Activated effector memory CD4-positive, alpha-beta T cell treated with Interleukin-2 at 50 U/mL for 16 hours (primary cell): ENCODE results near the gene MFSD8.
"Not testable (repeated sequence)": the region's sequence is repeated elsewhere in the genome, so short reads cannot be mapped to it uniquely, and the experiment has no call there.

ENCODE experiments used
- DNase-seq: peaks from one replicate; pipeline ENCODE4 v3.0.0-alpha.2; 2020

MFSD8 gene, protein sequence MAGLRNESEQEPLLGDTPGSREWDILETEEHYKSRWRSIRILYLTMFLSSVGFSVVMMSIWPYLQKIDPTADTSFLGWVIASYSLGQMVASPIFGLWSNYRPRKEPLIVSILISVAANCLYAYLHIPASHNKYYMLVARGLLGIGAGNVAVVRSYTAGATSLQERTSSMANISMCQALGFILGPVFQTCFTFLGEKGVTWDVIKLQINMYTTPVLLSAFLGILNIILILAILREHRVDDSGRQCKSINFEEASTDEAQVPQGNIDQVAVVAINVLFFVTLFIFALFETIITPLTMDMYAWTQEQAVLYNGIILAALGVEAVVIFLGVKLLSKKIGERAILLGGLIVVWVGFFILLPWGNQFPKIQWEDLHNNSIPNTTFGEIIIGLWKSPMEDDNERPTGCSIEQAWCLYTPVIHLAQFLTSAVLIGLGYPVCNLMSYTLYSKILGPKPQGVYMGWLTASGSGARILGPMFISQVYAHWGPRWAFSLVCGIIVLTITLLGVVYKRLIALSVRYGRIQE

DNA sequence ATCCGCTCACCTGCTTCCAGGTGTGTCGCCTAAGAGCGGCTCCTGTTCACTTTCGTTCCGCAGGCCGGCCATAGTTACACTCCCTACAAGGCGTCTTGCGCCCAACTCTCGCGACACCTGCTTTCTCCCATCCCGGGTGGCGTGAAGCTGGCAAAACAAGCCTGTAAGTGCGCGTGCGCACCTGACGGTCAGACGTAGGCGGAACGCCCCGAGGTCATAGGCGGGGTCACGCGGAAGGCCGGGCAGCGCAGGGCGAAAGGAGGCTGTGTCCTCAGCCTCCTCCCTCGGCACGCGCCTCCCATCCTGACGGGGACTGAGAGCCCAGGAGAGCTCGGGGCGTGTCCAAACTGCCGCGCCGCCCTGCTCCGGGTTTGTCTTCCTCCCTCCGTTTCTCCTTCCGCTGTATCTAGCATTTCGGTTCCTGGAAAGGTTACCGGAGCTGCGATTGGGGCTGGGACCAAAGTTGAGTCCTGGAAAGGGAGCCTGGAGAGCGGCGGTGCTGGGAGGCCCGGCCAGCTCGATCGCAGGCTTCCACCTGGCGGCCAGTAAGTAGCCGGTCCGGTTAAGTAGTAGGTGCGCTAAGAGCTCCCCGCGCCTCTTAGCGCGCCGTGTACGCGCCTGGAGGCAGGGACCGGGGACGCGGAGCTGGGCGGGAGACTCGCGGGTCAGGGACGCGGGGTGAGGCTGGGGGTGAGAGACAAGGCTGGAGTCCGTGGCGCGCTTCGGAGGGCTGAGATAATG is at the start of gene MFSD8, which contains the start of gene ABHD18:
TSS of gene MFSD8 (minus strand) at position 112 of the 741 bp plus-strand sequence. CDS start at position 72, 40 bp downstream.
TSS of gene ABHD18 (plus strand) at position 345 of the 741 bp plus-strand sequence. CDS start 17,550 bp downstream, outside the sequence.
- peak; percentile 99 for DNase-seq

DNA sequence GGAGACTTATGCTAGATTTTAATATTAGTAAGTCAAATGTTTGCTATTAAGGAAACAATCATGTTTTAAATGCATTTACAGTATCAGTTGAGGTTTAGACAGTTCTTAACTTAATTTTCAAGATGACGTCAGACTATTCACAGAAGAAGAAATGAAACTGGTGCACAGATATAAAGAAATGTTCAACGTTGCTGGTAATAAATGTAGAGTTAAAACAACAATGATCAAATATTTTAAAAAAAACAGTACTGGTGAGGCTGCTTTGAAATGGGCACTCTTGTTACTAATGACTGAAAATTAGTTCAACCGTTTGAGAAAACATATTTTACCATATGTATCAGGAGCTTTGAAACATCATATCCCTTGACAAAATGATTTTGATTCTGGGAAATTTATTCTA is 44.5 kb upstream of the MFSD8 start:
- DNase-seq: no peak

DNA sequence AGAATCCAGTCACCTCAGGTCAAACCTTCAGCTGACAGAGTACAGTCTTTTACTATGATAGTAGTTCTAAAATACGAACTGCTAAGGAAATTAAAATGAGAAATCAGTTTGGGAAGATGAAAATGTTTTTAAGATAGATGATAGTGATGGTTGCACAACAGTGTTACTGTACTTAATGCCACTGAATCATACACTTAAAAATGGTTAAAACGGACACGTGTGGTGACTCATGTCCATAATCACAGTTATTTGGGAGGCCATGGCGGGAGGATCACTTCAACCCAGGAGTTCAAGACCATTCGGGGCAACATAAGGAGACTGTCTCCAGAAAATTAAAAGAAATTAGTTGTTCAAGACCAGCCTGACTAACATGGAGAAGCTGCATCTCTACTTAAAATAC is 41.6 kb upstream of the MFSD8 start:
- no peak for DNase-seq

DNA sequence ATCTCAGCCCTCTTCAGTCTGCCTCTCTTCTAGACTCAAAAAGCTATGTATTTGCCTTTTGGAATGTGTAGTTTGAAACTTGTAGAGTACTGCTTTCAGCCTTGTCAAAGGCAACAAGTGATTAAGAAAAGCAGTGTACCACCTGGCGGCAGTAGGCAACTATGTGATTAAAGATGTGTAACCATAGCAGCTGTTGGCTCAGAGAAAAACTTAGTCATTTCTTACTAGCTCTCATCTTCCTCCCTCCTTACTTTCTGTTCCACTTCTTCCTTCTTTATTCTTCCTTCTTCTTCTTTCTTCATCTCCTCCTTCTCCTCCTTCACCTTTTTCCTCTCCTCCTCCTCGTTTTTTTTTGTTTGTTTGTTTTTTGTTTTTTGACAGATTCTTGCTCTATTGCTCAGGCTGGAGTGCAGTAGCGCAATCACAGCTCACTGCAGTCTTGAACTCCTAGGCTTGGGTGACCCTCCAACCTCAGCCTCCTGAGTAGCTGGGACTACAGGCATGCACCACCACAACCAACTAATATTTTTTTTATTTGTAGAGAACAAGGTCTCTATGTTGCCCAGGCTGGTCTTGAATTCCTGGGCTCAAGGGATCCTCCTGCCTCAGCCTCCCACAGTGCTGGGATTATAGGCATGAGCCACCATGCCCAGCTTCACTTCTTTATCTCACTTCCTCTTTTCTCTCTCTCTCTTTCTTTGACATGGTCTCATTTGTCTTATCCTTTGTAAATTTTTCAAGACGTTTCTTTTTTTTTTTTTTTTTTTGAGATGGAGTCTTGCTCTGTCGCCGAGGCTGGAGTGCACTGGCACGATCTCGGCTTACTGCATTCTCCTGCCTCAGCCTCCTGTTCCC is 32.8 kb upstream of the MFSD8 start:
- no peak for DNase-seq

DNA sequence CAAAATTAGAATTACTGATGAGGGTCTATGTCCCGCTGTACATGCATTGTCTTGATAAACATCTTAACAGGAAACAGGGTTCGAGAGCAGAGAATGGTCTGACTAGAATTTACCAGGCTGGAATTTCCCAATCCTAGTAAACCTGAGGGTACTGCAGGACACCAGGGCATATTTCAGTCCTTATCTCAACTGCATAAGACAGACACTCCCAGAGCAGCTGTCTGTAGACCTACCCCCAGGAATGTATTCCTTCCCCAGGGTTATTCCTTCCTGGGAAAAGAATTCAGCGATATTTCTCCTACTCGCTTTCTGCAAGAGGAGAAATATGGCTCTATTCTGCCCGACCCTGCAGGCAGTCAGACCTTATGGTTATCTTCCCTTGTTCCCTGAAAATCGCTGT is 31.5 kb upstream of the MFSD8 start:
- DNase-seq: not testable (repeated sequence)

DNA sequence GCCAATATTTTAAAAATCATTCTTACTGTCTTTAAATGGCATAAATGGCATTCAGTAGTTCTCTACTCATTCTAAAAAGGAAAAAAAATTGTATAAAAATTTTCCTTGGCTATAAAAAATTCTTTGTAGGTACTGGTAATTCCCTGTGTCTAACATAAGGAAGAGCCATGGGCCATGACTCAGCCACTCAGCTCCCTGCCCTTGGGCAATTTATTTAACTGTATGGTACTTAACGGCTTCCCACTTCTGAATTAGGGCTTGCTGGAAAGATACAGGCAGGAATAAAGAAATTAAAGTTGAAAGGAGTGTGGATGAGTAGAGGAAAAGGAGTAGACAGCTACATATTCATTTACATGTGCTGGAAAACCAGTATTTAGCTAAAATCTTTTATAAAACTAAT is 30.8 kb upstream of the MFSD8 start:
- DNase-seq: no peak

DNA sequence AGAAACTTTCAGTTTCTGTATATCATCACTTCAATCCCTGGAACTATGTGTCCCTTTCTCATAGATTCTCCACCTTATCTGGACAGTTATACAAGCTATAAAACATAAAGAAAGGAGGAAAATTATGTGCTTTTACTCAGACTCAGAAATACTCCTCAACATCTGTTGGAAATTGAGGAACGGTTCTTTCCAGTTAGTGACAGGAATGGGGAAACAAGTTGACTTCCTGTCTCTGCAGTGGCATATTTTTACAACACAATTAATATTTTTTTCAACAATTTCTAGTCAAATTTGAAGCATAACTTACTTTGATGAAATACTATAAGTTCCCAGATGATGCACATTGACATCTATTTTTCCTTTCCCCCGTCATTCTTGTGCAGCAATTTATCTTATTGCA is 28.2 kb upstream of the MFSD8 start:
- DNase-seq: no peak

DNA sequence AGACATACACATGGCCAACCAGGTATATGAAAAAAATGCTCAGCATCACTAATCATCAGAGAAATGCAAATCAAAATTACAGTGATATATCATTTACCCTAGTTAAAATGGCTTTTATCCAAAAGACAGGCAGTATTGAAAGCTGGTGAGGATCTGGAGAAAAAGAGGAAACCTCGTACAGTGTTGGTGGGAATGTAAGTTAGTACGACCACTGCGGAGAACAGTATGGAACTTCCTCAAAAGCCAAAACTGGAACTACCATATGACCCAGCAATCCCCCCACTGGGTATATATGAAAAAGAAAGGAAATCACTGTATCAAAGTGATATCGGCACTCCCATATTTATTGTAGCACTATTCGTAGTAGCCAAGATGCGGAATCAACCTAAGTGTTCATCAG is 23.7 kb upstream of the MFSD8 start:
- DNase-seq: no peak

DNA sequence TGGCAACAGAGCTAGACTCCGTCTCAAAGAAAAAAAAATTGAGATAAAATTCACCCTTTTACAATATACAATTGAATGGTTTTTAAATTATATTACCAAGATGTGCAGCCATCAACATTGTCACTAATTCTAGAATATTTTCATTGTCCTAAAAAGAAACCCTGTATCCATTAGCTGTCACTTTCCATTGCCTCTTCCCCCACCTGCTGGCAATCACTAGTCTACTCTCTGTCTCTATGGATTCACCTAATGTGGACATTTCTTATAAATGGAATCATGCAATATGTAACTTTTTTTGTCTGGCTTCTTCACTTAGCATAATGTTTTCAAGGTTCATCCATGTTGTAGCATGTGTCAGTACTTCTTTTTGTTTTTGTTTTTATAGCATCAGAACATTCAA is 21.0 kb upstream of the MFSD8 start:
- no peak for DNase-seq

DNA sequence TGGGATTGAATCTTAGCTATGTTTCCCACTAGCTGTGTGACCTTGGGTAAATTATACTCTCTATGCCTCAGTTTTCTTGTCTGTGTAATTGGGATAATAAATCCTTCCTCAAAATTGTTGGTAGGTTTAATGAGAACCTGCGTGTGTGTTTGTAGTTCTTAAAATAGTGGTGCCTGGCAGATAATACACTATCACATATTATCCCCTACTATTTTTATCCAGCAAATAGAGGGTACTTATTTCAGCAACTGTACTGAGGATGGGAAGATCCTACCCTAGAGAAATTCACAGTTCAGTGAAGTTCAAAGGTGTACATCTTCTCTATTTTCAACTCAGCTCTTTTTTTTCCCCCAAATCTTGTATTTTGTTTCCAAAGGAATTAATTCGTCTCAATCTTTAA is 17.5 kb upstream of the MFSD8 start:
- DNase-seq: no peak

DNA sequence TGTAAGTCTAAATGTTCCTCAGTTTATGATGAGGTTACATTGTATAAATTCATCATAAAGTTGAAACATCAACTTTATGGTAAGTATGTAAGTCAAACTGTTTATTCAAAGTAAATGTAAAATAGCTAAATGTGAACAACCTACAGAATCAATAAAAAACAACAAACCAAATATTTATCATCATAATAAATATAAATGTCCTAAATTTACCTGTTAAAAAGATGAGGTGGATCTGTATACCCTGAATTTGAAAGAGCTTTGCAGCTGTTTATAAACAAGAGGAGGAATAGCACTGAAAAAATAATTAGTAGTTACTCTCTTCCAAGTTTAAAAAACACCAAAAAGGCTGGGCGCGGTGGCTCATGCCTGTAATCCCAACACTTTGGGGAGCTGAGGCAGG is 14.0 kb upstream of the MFSD8 start:
- no peak for DNase-seq

DNA sequence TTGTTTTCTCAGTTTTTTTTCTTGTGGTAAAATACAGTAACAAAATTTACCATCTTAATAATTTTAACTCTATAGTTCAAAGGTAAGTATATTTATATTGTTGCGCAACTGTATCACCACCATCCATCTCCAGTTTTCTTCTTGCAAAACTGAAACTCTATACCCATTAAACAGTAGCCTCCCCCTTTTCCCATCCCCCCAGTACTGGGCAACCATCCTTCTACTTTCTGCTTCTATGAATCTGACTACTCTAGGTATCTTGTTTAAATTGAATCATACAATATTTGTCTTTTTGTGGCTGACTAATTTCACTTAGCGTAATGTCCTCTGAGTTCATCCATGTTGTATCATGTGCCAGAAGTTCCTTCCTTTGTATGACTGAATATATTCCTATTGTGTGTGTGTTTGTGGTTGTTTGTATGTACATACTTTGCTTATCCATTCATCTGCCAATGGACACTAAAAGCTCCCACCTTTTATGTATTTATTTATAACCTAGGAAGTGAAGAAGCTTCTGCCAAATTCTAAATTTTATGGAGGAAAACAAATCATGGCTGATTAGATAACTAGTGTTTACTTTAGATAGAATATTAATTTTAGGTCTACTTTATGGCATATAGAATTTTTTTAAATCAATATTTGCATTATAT is 10.3 kb upstream of the MFSD8 start:
- DNase-seq: no peak

DNA sequence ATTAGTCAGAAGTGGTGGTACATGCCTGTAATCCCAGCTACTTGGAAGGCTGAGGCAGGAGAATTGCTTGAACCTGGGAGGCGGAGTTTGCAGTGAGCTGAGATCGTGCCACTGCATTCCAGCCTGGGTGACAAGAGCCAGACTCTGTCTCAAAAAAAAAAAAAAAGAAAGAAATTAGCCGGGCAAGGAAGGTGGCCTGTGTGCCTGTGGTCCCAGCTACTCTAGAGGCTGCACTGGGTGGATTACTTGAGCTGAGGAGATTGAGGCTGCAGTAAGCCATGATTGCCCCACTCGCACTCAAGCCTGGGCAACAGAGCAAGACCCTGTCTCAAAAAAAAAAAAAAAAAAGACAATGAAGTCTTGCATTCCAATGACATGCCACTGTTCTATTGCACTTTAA is 6.0 kb upstream of the MFSD8 start:
- DNase-seq: not testable (repeated sequence)

DNA sequence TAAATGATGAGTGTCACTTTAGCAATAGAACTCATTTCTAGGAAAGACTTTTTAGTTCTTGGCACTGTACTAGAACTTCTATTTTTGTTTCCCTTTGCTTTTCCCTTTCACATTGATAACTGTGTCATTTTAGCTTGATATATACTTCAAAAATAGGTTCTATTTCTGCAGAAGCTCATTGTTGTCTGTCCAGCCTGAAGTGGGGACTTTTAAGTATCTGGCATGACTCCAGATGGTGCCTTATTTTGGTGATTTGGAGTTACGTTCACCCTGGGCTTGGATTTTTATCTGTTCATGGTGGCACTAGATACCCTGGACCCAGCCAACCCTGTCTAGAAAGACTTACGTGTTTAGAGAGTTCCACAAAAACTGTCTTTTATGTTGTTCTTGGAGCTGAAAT is 3.6 kb upstream of the MFSD8 start:
- no peak for DNase-seq

DNA sequence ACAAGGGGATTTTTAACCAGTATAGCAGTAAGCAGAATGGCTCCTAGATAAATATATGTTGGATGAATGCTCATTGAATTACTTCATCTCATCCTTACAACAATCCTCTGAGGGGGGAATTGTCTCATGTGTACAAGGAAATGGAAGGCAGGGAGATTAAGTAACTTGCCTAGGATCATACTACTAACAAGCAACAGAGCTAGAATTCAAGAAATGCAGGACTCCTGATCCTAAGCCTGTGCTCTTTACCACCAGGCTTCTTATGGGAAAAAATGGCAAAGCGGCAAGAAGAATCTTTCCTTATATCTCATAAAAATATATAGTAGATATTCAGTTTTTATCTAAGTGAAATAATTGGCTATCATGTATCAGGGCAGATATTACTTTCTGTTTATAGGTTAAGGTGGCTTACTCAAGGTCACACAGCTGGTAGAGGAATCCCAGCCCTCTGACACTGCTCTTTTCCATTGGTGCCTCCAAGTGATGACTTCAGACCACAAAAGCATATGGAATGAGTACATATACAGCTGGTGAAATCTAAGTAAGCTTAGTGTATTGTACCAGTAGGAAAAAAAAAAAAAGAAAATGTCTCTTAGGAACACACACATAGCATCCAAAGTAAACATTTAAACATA is 2.3 kb upstream of the MFSD8 start:
- no peak for DNase-seq

DNA sequence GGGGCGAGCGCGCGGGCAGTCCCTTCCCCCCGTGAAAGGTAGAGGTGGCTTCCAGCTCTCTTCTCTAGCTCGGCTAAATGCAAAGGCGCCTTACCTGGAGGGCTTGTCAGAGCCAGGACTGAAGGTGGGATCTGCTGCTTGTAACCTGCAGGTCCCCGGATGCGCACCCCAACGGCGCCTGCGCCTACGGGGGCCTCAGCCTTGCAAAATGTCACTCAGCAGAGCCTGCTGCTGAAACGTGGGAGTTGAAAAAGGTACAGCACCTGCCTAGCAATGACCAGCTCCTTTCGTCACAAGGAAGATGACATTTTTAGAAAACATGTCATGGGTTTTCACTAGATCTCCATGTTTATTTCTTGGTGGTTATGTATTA is 816 bp upstream of the MFSD8 start:
- DNase-seq: peak; percentile 51

DNA sequence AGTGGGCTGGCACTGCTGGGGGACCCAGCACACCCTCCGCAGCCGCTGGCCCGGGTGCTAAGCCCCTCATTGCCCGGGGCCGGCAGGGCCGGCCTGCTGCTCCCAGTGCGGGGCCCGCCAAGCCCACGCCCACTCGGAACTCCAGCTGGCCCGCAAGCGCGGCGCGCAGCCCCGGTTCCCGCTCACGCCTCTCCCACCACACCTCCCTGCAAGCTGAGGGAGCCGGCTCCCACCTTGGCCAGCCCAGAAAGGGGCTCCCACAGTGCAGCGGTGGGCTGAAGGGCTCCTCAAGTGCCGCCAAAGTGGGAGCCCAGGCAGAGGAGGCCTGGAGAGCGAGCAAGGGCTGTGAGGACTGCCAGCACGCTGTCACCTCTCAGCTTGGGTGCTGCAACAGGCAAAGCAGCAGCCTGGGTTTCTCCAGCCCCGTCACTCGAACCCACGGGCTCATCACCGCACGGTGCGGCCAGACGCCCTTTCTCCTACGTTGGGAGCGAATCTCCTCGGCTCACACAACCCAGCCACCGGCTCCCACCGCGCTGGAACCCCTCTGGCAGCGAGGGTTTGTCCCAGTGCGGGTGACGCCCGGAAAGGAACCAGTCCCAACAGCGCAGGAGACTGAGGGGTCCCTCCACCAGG is 429 bp downstream of the MFSD8 start:
- not testable (repeated sequence) for DNase-seq

DNA sequence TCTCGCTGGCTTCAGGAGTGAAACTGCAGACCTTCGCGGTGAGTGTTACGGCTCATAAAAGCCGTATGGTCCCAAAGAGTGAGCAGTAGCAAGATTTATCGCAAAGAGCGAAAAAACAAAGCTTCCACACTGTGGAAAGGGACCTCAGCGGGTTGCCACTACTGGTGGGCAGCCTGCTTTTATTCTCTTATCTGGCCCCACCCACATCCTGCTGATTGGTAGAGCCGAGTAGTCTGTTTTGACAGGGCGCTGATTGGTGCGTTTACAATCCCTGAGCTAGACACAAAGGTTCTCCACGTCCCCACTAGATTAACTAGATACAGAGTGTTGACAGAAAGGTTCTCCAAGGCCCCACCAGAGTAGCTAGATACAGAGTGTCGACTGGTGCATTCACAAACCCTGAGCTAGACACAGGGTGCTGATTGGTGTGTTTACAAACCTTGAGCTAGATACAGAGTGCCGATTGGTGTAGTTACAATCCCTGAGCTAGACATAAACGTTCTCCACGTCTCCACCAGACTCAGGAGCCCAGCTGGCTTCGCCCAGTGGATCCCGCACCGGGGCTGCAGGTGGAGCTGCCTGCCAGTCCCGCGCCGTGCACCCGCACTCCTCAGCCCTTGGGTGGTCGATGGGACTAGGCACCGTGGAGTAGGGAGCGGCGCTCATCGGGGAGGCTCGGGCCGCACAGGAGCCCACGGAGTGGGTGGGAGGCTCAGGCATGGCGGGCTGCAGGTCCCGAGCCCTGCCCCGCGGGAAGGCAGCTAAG is 1.2 kb downstream of the MFSD8 start:
- not testable (repeated sequence) for DNase-seq

DNA sequence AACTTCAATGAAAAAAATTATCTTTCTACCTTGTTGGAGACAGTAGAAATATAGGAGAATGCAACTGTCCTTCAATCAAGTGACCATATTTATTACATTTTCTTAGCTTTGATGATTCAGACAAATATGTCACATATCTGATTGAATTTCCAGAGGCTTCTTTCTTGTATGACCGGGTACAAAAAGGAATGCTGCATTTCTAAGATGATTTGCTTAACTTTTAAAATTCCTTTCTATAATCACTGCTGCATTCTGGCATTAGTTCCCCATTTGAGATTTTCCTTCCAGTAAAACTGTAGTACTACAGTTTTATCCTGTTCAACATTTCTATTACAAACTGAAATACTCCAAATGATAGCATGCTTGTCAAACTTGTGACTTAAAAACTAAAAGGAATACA is 5.2 kb downstream of the MFSD8 start:
- no peak for DNase-seq

DNA sequence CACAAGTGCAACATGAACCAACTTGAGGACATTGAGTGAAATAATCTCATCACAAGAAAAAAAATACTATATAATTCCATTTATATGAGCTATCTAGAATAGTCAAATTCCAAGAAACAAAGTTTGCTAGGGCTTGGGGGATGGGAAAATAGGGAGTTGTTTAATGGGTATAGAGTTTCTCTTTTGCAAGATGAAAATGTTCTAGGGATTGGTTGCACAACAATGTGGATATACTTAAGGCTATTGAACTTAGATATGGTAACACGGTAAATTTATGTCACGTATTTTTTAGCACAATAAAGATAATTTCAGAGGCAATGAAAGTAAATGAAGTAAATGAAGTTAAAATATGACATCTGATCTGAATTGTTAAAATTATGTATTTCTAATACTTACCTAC is 7.9 kb downstream of the MFSD8 start:
- DNase-seq: no peak

DNA sequence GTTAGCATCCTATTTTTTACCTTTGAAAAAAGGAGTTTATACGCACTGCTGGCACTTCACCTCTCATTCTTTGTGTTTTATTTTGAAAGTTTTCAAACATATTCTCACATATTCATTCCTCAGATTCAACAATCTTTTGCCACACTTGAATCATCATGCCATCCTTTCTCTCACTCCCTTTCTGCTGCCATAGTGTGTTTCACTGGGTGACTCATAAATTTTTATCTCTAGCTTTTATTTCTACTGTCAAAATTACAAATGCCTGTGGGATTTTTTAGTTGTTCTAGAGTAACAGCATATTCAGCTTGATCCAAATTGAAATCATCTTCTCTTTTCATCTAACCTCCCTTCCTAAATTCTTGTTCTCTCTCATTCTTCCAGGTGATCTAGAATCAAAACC is 28.0 kb downstream of the MFSD8 start:
- DNase-seq: no peak
